ENCODE measurements around the gene DDX59. TPM values are rescaled to one million over a fixed set of nuclear protein-coding genes. Genes with fewer than 3 reads are reported as not detected.
A peak's percentile ranks its signal among the peaks of the same experiment; 100 is the strongest.

DDX59 gene
- total RNA-seq, 1 experiment from 2014 or later, result 19.4 TPM

- peak overlapping the region; percentile 21; the same call in 1 of the 2 replicates for H3K27ac Mint-ChIP-seq
- DNase-seq (ENCODE audit: low spot score), result no peak
Observed at GRCh38 chr1:200684015-200684414, 14.3 kb upstream of the DDX59 start.

GRCh38 chr1:200683298-200683697, 13.6 kb upstream of the DDX59 start:
- POLR2A ChIA-PET, result interaction anchor here (0.7 kb wide), 1 partner anchor 13 kb away, joined by 3 read pairs; no protein-coding TSS in a partner anchor
- TF ChIP-seq MXD4 (CRISPR knock-in tag; IDR thresholded peaks at IDR 0.05; ENCODE audit: borderline replicate concordance), result no peak
- TF ChIP-seq ETV6 (CRISPR knock-in tag; IDR thresholded peaks at IDR 0.05), result no peak
- TF ChIP-seq ZNF263 (CRISPR knock-in tag; IDR thresholded peaks at IDR 0.05; ENCODE audit: low read depth), result no peak
- TF ChIP-seq AFF4 (CRISPR knock-in tag; IDR thresholded peaks at IDR 0.05; ENCODE audit: borderline replicate concordance), result no peak
- TF ChIP-seq SOX15 (CRISPR knock-in tag; IDR thresholded peaks at IDR 0.05), result no peak
- TF ChIP-seq NFE2L1 (CRISPR knock-in tag; IDR thresholded peaks at IDR 0.05), result no peak
- no peak overlapping the region for H3K27ac Mint-ChIP-seq
- ATAC-seq, result no peak
- DNase-seq (ENCODE audit: low spot score), result no peak
- H3K4me3 Mint-ChIP-seq, result no peak overlapping the region
- H3K9me3 Mint-ChIP-seq, result no peaks in the 10 kb centered on the region
- H3K4me1 Mint-ChIP-seq, result peaks cover 17% of the 10 kb centered on the region
- CTCF ChIA-PET, result no interaction called here
- H3K27me3 Mint-ChIP-seq (ENCODE audit: low read depth), result no peaks in the 10 kb centered on the region
- no peaks in the 10 kb centered on the region for H3K36me3 Mint-ChIP-seq

More at GRCh38 chr1:200684015-200684414, 14.3 kb upstream of the DDX59 start:
- Mint-ChIP-seq H3K36me3 (no peaks in the 10 kb centered on the region), H3K4me3 (no peak overlapping the region), H3K27me3 (ENCODE audit: low read depth) (no peaks in the 10 kb centered on the region), H3K4me1 (peaks cover 18% of the 10 kb centered on the region), H3K9me3 (no peaks in the 10 kb centered on the region)
- ChIA-PET POLR2A (interaction anchor here (0.7 kb wide), 1 partner anchor 14 kb away, joined by 3 read pairs; no protein-coding TSS in a partner anchor), CTCF (no interaction called here)
- no peak for TF ChIP-seq ZBTB43 (CRISPR knock-in tag; IDR thresholded peaks at IDR 0.05)
- no peak for TF ChIP-seq SOX15 (CRISPR knock-in tag; IDR thresholded peaks at IDR 0.05)
- no peak for TF ChIP-seq ELF4 (CRISPR knock-in tag; IDR thresholded peaks at IDR 0.05; ENCODE audit: low read depth)
- no peak for TF ChIP-seq ZNF219 (CRISPR knock-in tag; IDR thresholded peaks at IDR 0.05; ENCODE audit: borderline replicate concordance)
- ATAC-seq, result no peak

GRCh38 chr1:200681231-200681630, 11.5 kb upstream of the DDX59 start:
- H3K27ac Mint-ChIP-seq, result no peak overlapping the region
- H3K4me3 Mint-ChIP-seq, result no peak overlapping the region
- POLR2A ChIA-PET, result interaction anchor here (0.8 to 1.2 kb wide), 2 partner anchors 16 to 61 kb away, joined by 3 read pairs; no protein-coding TSS in a partner anchor
- H3K9me3 Mint-ChIP-seq, result no peaks in the 10 kb centered on the region
- H3K4me1 Mint-ChIP-seq, result no peaks in the 10 kb centered on the region
- ATAC-seq (no peak), DNase-seq (ENCODE audit: low spot score) (no peak)
- TF ChIP-seq ZMAT4 (CRISPR knock-in tag; IDR thresholded peaks at IDR 0.05) (no peak), E2F1 (CRISPR knock-in tag; IDR thresholded peaks at IDR 0.05) (no peak), PREB (CRISPR knock-in tag; IDR thresholded peaks at IDR 0.05; ENCODE audit: borderline replicate concordance) (no peak), ZNF219 (CRISPR knock-in tag; IDR thresholded peaks at IDR 0.05; ENCODE audit: borderline replicate concordance) (no peak), USF1 (CRISPR knock-in tag; IDR thresholded peaks at IDR 0.05) (no peak), PRDM15 (CRISPR knock-in tag; IDR thresholded peaks at IDR 0.05) (no peak)
- no peaks in the 10 kb centered on the region for H3K27me3 Mint-ChIP-seq (ENCODE audit: low read depth)
- CTCF ChIA-PET, result interaction anchor here (1.0 kb wide), 1 partner anchor 299 kb away, joined by 4 read pairs; no protein-coding TSS in a partner anchor
- H3K36me3 Mint-ChIP-seq, result no peaks in the 10 kb centered on the region
